Measurements from ENCODE around the gene RNF213. TPM values are rescaled to one million over a fixed set of nuclear protein-coding genes. Genes with fewer than 3 reads are reported as not detected.
A peak's percentile ranks its signal among the peaks of the same experiment; 100 is the strongest.
"Not testable (repeated sequence)": the region's sequence is repeated elsewhere in the genome, so short reads cannot be mapped to it uniquely, and the experiment has no call there.

Gene RNF213
- total RNA-seq, 2 donors from 2014 or later, result 415 to 602 TPM

DNA sequence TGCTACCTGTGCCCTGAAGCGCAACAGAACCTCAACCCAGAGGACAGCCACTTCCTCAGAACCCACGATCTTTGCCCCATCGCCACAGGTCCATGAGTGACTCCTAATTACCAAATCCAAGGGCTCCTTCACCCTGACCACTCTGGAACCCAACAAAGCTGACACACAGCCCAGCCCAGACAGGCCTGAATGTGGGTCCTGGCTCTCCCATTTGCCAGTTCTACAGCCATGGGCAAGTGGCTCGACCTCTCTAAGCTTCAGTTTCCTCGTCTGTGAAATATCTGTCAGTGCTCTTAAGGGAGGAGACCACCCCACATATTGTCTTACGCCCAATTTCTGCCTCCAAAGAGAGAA, 136.4 kb downstream of the RNF213 start:
- DNase-seq (ENCODE audit: low spot score in 2 of 2), result no peak
- H3K27ac Mint-ChIP-seq, result peak overlapping the region; percentile 1 to 63
- H3K36me3 Mint-ChIP-seq, result peaks cover 0 to 17% of the 10 kb centered on the region in 2 donors
- peak; percentile 23 to 26 for ATAC-seq
- no peaks in the 10 kb centered on the region for H3K9me3 Mint-ChIP-seq

DNA sequence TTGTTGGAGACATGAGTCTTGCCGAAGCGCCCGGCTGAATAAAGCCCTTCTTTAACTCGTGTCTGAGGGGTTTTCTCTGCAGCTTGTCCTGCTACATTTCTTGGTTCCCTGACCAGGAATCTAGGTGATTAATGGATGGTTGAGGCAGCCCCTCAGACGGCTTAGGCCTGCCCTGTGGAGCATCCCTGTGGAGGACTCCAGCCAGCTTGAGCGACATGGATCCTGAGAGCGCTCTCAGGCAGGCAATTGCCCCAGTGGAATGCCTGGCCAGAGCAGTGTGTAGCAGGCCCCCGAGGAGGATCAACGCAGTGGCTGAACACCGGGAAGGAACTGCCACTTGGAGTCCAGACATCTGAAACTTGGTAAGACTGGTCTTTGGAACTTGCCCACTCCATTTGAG, 137.0 kb downstream of the RNF213 start:
- Mint-ChIP-seq H3K27ac (peak overlapping the region; percentile 63 to 93), H3K36me3 (peaks cover 0 to 14% of the 10 kb centered on the region in 2 donors), H3K9me3 (no peaks in the 10 kb centered on the region)
- no peak for ATAC-seq
- no peak for DNase-seq (ENCODE audit: low spot score in 2 of 2)

DNA sequence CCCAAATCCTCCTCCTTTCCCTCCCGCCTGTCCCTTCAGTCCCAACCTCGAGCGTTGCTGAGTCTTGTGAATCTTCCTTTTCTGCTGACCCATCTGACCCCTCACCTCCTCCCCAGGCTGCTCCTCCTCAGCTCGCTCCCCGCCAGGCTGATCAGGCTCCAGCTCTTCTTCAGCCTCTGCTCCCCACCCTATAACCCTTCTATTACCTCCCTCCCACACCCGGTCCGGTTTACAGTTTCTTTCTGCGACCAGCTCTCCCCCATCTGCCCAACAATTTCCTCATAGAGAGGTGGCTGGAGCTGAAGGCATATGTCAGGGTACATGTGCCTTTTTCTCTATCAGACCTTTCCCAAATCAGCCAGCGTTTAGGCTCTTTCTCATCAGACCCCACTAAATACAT, 140.4 kb downstream of the RNF213 start:
- not testable (repeated sequence) for DNase-seq (ENCODE audit: low spot score in 2 of 2); H3K9me3 Mint-ChIP-seq; ATAC-seq; H3K36me3 Mint-ChIP-seq
- H3K27ac Mint-ChIP-seq, result peak overlapping the region in 1 of 2 donors; percentile 9

DNA sequence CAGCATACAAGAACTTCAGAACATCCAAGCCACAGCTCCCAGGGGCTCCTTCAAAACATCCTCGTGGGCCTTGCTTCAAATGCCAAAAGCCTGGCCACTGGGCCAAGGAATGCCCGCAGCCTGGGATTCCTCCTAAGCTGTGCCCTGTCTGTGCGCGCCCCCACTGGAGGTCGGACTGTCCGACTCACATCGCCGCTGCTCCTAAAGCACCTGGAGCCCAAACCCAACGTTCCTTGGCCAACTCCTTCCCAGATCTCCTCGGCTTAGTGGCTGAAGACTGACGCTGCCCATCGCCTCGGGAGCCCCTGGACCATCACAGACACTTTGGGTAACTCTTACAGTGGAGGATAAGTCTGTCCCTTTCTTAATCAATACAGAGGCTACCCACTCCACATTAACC, 141.4 kb downstream of the RNF213 start:
- H3K27ac Mint-ChIP-seq, ATAC-seq, H3K9me3 Mint-ChIP-seq: not testable (repeated sequence)

DNA sequence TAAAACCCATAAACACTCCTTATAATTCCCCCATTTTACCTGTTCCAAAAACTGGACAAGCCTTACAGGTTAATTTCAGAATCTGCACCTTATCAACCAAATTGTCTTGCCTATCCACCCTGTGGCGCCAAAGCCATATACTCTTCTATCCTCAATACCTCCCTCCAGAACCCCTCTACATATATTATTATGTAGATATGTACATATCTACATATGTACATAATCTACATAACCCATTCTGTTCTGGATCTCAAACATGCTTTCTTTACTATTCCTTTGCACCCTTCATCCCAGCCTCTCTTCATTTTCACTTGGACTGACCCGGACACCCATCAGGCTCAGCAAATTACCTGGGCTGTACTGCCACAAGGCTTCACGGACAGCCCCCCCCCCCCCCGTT, 142.3 kb downstream of the RNF213 start:
- ATAC-seq (no peak), DNase-seq (ENCODE audit: low spot score in 2 of 2) (no peak)
- Mint-ChIP-seq H3K9me3 (no peaks in the 10 kb centered on the region), H3K36me3 (no peaks in the 10 kb centered on the region), H3K27ac (no peak overlapping the region)

More for the DNA sequence above, 141.4 kb downstream of the RNF213 start:
- not testable (repeated sequence) for DNase-seq (ENCODE audit: low spot score in 2 of 2); H3K36me3 Mint-ChIP-seq

DNA sequence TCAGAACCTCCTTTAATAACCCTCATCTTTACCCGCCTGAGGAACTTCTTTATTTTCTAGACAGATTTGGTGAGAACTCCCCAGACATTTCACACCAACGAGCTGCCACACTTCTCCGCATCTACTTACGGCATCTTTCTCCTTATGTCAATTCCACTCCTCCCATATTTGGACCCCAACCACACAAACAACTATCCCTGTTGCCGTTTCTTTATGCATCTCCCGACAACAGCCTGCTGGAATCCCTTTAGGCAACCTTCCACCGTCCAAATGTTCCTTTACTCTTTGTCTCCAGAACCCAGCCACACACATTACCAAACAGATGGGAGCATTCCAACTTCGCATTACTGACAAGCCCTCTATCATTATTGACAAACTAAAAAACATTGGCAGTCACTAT, 145.5 kb downstream of the RNF213 start:
- no peak overlapping the region for H3K27ac Mint-ChIP-seq

DNA sequence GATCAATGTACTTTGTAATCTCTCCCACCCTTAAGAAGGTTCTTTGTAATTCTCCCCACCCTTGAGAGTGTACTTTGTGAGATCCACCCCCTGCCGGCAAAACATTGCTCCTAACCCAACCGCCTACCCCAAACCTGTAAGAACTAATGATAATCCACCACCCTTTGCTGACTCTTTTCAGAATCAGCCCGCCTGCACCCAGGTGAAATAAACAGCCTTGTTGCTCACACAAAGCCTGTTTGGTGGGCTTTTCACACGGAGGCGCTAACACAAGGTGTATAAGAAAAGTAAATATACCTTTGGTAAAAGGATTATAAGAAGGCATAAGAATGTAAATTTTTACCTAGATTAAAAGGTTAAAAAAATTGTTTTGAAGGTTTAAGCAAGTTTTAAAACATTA, 147.3 kb downstream of the RNF213 start:
- H3K36me3 Mint-ChIP-seq; H3K9me3 Mint-ChIP-seq; ATAC-seq; H3K27ac Mint-ChIP-seq; DNase-seq (ENCODE audit: low spot score in 2 of 2): not testable (repeated sequence)

More for the DNA sequence above, 145.5 kb downstream of the RNF213 start:
- ATAC-seq (no peak), DNase-seq (ENCODE audit: low spot score in 2 of 2) (no peak)
- no peaks in the 10 kb centered on the region for H3K9me3 Mint-ChIP-seq
- no peaks in the 10 kb centered on the region for H3K36me3 Mint-ChIP-seq

DNA sequence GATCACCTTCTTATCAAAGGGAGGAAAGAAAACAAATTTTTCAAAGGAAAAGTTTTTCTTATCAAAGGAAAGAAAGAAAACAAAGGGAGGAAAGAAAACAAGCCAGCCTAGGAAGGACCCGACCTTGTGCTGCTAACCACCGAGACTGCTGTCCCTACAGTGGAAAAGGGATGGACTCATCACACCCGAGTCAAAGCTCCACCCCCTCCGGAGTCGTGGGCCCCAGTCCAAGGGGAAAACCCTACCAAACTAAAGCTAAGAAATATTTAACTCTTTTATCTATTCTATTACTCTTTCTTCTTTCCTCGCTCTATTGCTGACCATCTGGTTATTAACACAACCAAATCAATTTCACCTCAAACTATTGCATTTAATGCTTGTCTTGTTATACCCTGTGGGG, 148.2 kb downstream of the RNF213 start:
- no peaks in the 10 kb centered on the region for H3K9me3 Mint-ChIP-seq
- DNase-seq (ENCODE audit: low spot score in 2 of 2) (no peak), ATAC-seq (no peak)

DNA sequence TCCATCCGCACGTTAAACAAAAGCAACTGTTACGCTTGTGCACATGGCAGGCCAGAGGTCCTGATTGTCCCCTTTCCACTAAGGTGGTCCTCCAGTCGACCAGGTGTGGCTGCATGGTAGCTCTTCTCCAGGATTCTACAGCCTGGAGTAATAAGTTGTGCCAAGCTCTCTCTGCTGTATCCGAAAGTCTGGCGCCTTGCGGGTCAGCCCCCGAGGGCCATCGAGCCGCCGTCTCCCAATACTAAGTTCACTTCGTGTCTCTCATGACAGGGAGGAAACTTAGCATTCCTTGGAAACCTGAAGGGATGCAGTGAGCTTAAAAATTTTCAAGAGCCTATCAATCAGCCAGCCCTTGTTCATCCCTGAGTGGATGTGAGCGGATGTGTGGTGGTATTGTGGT, 149.0 kb downstream of the RNF213 start:
- H3K27ac Mint-ChIP-seq, result no peak overlapping the region
- H3K9me3 Mint-ChIP-seq, result no peaks in the 10 kb centered on the region
- no peaks in the 10 kb centered on the region for H3K36me3 Mint-ChIP-seq
- DNase-seq (ENCODE audit: low spot score in 2 of 2) (no peak), ATAC-seq (no peak)

More for the DNA sequence above, 148.2 kb downstream of the RNF213 start:
- Mint-ChIP-seq H3K36me3 (no peaks in the 10 kb centered on the region), H3K27ac (no peak overlapping the region)

DNA sequence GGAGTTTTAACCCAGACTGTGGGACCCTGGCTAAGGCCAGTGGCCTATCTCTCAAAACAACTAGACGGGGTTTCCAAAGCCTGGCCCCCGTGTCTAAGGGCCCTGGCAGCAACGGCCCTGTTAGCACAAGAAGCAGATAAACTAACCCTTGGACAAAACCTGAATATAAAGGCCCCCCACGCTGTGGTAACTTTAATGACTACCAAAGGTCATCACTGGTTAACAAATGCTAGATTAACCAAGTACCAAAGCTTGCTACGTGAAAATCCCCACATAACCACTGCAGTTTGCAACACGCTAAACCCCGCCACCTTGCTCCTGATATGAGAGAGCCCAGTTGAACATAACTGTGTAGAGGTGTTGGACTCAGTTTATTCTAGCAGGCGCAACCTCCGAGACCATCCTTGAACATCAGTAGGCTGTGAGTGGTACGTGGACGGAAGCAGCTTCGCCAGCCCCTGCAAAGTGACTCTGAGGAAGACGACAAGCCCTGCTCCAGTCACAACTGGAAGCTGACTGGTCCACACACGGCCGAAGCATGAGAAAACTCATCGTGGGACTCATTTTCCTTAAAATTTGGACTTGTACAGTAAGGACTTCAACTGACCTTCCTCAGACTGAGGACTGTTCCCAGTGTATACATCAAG, 149.9 kb downstream of the RNF213 start:
- ATAC-seq; H3K36me3 Mint-ChIP-seq; H3K27ac Mint-ChIP-seq; H3K9me3 Mint-ChIP-seq; DNase-seq (ENCODE audit: low spot score in 2 of 2): not testable (repeated sequence)

DNA sequence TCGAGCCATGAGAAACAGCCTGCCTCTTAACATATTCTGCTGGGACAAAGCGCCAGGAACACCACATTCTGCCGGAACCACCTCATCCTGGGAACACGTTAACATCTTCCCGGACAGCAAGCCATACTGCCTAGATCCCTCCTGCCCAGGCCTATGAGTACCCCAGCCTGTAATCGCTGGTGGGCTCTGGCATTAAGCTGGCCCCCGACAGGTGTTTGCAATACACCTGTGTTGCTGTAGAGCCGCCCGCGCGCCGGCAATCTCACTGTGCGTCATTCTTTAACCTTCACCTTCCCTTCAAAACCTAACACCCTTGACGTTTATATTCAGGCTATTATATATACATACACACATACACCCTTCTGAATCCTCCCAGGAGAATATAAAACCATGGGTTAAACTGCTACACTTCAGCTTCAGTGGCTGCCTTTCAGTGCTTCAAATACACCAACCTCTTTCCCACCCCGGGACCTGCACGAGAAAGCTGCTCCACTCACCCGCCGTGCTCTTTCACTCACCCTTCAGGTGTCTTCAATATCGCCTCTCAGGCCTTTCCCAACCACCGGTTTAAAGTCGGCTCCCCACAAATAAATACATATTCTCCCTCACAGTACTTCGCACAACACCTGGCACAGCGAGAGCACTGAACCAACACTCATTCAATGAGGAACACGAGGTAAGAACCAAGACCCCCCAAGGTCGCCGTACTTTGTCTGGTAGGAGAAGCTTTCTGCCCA, 153.3 kb downstream of the RNF213 start:
- Mint-ChIP-seq H3K9me3 (no peaks in the 10 kb centered on the region), H3K27ac (peak overlapping the region; percentile 62 to 78), H3K36me3 (peaks cover 0 to 8% of the 10 kb centered on the region in 2 donors)
- ATAC-seq (no peak), DNase-seq (ENCODE audit: low spot score in 2 of 2) (no peak)

DNA sequence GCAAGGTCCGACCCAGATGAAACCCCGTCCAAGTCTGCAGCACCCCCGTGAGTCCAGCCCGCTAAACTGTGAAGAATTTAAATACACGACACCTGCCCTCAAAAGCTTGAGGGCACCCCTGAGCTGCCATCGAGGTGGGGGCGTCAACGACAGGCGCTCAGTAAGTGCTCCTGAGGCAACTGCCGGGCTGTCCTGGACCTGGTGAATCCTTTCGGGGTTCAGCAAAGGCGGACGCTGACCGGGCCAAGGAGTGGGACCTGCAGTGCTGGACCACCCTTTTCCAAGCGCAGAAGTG, 153.8 kb downstream of the RNF213 start:
- Mint-ChIP-seq H3K27ac (peak overlapping the region; percentile 62 to 78), H3K9me3 (no peaks in the 10 kb centered on the region)
- ATAC-seq, result no peak

DNA sequence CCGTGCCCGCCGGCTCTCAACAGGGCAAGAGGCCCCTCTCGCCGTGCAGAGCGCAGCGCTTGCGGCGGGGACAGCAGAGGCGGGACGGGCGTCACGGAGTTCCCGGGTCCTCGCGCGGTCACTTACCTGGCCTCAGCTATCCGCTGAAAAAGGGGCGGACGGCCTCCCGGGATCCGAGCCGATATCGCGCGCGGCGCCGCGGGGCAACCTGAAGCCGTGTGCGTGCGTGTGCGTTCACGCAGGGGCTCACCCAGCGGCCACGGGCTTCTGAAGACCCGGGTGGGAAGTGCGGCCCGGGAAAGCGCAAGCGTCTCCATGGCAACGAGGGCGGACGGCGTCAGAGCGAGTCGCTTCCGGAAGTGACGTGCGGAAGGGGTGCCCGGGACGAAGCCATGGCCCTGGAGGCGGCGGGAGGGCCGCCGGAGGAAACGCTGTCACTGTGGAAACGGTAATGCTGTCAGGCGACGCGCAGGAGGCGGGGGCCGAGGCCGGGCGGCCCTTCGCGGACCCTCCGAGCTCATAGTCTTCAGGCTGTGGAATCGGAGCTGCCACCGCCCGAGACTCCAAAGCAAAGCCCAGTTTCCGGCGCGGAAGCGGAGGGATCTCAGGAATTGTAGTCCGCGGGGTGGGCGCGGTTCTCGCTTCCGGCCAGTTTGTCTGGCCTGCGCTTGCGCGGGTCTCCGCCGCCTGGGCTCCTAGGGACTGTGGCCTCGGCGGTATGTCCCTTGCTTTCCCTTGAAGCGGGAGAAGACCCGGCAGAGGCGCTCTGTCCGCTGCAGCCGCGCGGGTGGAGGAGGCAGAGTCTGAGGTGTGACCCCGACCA, 154.4 kb downstream of the RNF213 start, which contains the start of gene ENDOV:
Gene ENDOV, plus strand, starts transcription at position 365 of the 823 bp plus-strand sequence. Its CDS starts 28 bp downstream, at position 393.
- Mint-ChIP-seq H3K9me3 (no peaks in the 10 kb centered on the region), H3K36me3 (peaks cover 0 to 8% of the 10 kb centered on the region in 2 donors), H3K27ac (peak within 1 kb of the TSS; percentile 78 to 81)
- peak; percentile 88 to 90 for DNase-seq (ENCODE audit: low spot score in 2 of 2)
- ATAC-seq, result peak; percentile 94 to 96

More for the DNA sequence above, 153.8 kb downstream of the RNF213 start:
- no peak for DNase-seq (ENCODE audit: low spot score in 2 of 2)
- H3K36me3 Mint-ChIP-seq, result peaks cover 0 to 8% of the 10 kb centered on the region in 2 donors

DNA sequence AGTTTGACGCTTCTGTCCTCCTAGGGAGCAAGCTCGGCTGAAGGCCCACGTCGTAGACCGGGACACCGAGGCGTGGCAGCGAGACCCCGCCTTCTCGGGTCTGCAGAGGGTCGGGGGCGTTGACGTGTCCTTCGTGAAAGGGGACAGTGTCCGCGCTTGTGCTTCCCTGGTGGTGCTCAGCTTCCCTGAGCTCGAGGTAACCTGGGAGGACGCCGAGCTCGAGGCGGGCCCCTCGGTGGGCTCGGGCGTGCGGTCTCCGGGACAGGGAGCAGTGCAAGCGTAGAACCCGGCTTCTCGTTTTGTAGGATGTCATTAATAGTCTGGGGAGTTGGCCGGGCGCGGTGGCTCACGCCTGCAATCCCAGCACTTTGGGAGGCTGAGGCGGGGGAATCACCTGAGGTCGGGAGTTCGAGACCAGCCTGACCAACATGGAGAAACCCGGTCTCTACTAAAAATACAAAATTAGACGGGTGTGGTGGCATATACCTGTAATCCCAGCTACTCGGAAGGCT, 155.0 kb downstream of the RNF213 start:
- ATAC-seq, result no peak

DNA sequence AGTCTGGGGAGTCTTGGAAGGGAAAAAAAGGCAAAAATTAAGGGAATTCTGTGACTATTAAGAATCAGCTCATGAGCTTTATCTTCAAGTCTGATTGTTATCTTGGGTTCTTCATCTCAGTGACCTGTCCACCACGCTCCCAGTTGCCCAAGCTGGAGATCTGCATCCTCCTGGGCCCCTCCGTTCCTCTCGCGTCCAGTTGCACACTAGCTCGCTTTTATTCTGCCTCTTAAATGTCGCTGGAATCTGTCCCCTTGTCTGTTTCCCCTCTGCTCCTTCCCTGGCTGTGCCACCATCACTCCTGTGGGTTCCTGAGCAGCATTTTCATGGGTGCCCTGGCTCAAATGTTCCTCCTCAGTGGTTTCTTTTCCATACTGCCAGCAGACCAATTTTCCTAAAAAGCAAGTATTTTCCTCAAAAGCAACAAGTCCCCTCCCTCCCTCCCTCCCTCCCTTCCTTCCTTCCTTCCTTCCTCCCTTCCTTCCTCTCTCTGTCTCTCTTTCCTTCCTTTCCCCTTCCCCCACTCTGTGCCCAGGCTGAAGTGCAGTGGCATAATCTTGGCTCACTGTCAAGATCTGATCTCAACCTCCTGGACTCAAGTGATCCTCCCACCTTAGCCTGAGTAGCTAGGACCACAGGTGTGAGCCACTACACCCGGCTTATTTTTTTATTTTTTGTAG, 155.7 kb downstream of the RNF213 start:
- Mint-ChIP-seq H3K27ac (peak overlapping the region; percentile 38 to 45), H3K36me3 (peaks cover 0 to 8% of the 10 kb centered on the region in 2 donors), H3K9me3 (no peaks in the 10 kb centered on the region)
- no peak for DNase-seq (ENCODE audit: low spot score in 2 of 2)
- no peak for ATAC-seq

More for the DNA sequence above, 155.0 kb downstream of the RNF213 start:
- Mint-ChIP-seq H3K9me3 (no peaks in the 10 kb centered on the region), H3K27ac (peak overlapping the region; percentile 78 to 81), H3K36me3 (peaks cover 0 to 8% of the 10 kb centered on the region in 2 donors)
- DNase-seq (ENCODE audit: low spot score in 2 of 2), result no peak

DNA sequence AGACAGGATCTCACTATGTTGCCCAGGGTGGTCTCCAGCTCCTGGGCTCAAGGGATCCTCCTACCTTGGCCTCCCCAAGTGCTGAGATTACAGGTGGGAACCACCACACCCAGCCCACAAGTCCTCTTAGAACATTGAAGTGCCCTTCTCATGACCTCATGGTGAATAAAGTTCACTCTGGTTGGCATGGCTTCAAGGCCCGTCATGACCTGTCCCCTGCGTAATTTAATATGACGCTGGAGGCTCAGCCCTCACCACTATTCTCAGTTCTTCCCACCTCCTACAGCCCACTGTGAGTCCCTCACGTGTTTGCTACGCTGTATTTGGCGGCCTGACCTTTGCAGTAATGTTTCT, 156.3 kb downstream of the RNF213 start:
- no peak for ATAC-seq
- peak overlapping the region; percentile 36 to 38 for H3K27ac Mint-ChIP-seq
- H3K9me3 Mint-ChIP-seq, result no peaks in the 10 kb centered on the region
- peaks cover 0 to 8% of the 10 kb centered on the region in 2 donors for H3K36me3 Mint-ChIP-seq
- no peak for DNase-seq (ENCODE audit: low spot score in 2 of 2)
